ENCODE measurements around the gene CLEC4G.

Gene CLEC4G

GRCh38 chr19:7718668-7719067 lies 13.2 kb downstream of the CLEC4G start:
- no peaks in the 10 kb centered on the region for H3K4me1 Mint-ChIP-seq
- no peaks in the 10 kb centered on the region for H3K36me3 Mint-ChIP-seq
- H3K27ac Mint-ChIP-seq = peak overlapping the region; percentile 37
- H3K9me3 Mint-ChIP-seq = no peaks in the 10 kb centered on the region
- DNase-seq (ENCODE audit: low spot score in 2 of 2) (no peak), ATAC-seq (no peak)
- no peak overlapping the region for H3K4me3 Mint-ChIP-seq

- no peak overlapping the region for H3K4me3 Mint-ChIP-seq
- ATAC-seq = no peak
- H3K36me3 Mint-ChIP-seq = no peaks in the 10 kb centered on the region
- H3K9me3 Mint-ChIP-seq = no peaks in the 10 kb centered on the region
- no peaks in the 10 kb centered on the region for H3K4me1 Mint-ChIP-seq
- no peak overlapping the region for H3K27ac Mint-ChIP-seq
- DNase-seq (ENCODE audit: low spot score in 2 of 2) = no peak
Observed at GRCh38 chr19:7716762-7717161, 15.1 kb downstream of the CLEC4G start.

- DNase-seq (ENCODE audit: low spot score in 2 of 2) (no peak), ATAC-seq (no peak)
- no peak overlapping the region for H3K27ac Mint-ChIP-seq
- no peaks in the 10 kb centered on the region for H3K36me3 Mint-ChIP-seq
- H3K9me3 Mint-ChIP-seq = no peaks in the 10 kb centered on the region
- H3K4me1 Mint-ChIP-seq = no peaks in the 10 kb centered on the region
- no peak overlapping the region for H3K4me3 Mint-ChIP-seq
Observed at GRCh38 chr19:7715671-7716070, 16.2 kb downstream of the CLEC4G start.

GRCh38 chr19:7710616-7711015 lies 21.3 kb downstream of the CLEC4G start:
- Mint-ChIP-seq H3K9me3 (no peaks in the 10 kb centered on the region), H3K4me1 (peaks cover 22% of the 10 kb centered on the region), H3K36me3 (no peaks in the 10 kb centered on the region), H3K27ac (no peak overlapping the region), H3K4me3 (no peak overlapping the region)
- DNase-seq (ENCODE audit: low spot score in 2 of 2) (no peak), ATAC-seq (no peak)

- DNase-seq (ENCODE audit: low spot score in 2 of 2) (no peak), ATAC-seq (no peak)
- Mint-ChIP-seq H3K4me1 (peaks cover 26% of the 10 kb centered on the region), H3K36me3 (no peaks in the 10 kb centered on the region), H3K9me3 (no peaks in the 10 kb centered on the region), H3K4me3 (no peak overlapping the region), H3K27ac (no peak overlapping the region)
Observed at GRCh38 chr19:7709932-7710460, 21.9 kb downstream of the CLEC4G start.

GRCh38 chr19:7706955-7707456 lies 24.9 kb downstream of the CLEC4G start:
- DNase-seq (ENCODE audit: low spot score in 2 of 2) (no peak), ATAC-seq (no peak)
- peak overlapping the region; percentile 56 for H3K4me3 Mint-ChIP-seq
- no peaks in the 10 kb centered on the region for H3K9me3 Mint-ChIP-seq
- H3K27ac Mint-ChIP-seq = peak overlapping the region; percentile 39
- peaks cover 8% of the 10 kb centered on the region for H3K36me3 Mint-ChIP-seq
- peaks cover 34% of the 10 kb centered on the region for H3K4me1 Mint-ChIP-seq

GRCh38 chr19:7706188-7706954 lies 25.5 kb downstream of the CLEC4G start:
- Mint-ChIP-seq H3K36me3 (peaks cover 8% of the 10 kb centered on the region), H3K27ac (no peak overlapping the region), H3K4me3 (peak overlapping the region; percentile 56), H3K9me3 (no peaks in the 10 kb centered on the region), H3K4me1 (peaks cover 37% of the 10 kb centered on the region)
- peak in 1 of 2 donors; percentile 53 for DNase-seq (ENCODE audit: low spot score in 2 of 2)
- ATAC-seq = no peak

- ATAC-seq (peak; percentile 91), DNase-seq (ENCODE audit: low spot score in 2 of 2) (peak; percentile 47 to 75)
- H3K27ac Mint-ChIP-seq = no peak overlapping the region
- H3K4me3 Mint-ChIP-seq = peak overlapping the region; percentile 56
- peaks cover 37% of the 10 kb centered on the region for H3K4me1 Mint-ChIP-seq
- no peaks in the 10 kb centered on the region for H3K9me3 Mint-ChIP-seq
- peaks cover 8% of the 10 kb centered on the region for H3K36me3 Mint-ChIP-seq
Observed at GRCh38 chr19:7705387-7706187, 26.3 kb downstream of the CLEC4G start.

GRCh38 chr19:7704280-7705060 lies 27.4 kb downstream of the CLEC4G start:
- Mint-ChIP-seq H3K9me3 (no peaks in the 10 kb centered on the region), H3K4me1 (peaks cover 45% of the 10 kb centered on the region), H3K36me3 (peaks cover 10% of the 10 kb centered on the region), H3K27ac (no peak overlapping the region), H3K4me3 (no peak overlapping the region)
- no peak for ATAC-seq
- DNase-seq (ENCODE audit: low spot score in 2 of 2) = no peak

GRCh38 chr19:7703332-7703731 lies 28.6 kb downstream of the CLEC4G start:
- DNase-seq (ENCODE audit: low spot score in 2 of 2) (no peak), ATAC-seq (no peak)
- Mint-ChIP-seq H3K36me3 (peaks cover 16% of the 10 kb centered on the region), H3K9me3 (no peaks in the 10 kb centered on the region), H3K27ac (peak overlapping the region; percentile 43), H3K4me1 (peaks cover 53% of the 10 kb centered on the region), H3K4me3 (no peak overlapping the region)

- ATAC-seq = no peak
Observed at GRCh38 chr19:7701654-7702457, 30.1 kb downstream of the CLEC4G start, which contains the start of gene FCER2. FCER2 (minus strand) TSS chr19:7702131; CDS start chr19:7699760, 2,371 bp downstream.

GRCh38 chr19:7701049-7701653 lies 30.8 kb downstream of the CLEC4G start:
- Mint-ChIP-seq H3K27ac (no peak overlapping the region), H3K4me1 (peaks cover 43% of the 10 kb centered on the region), H3K9me3 (no peaks in the 10 kb centered on the region), H3K4me3 (no peak overlapping the region), H3K36me3 (peaks cover 26% of the 10 kb centered on the region)
- ATAC-seq (no peak), DNase-seq (ENCODE audit: low spot score in 2 of 2) (no peak)

More at GRCh38 chr19:7701654-7702457, 30.1 kb downstream of the CLEC4G start, which contains the start of gene FCER2:
- Mint-ChIP-seq H3K27ac (peak within 1 kb of the TSS; percentile 65), H3K4me1 (peaks cover 50% of the 10 kb centered on the region), H3K4me3 (no peak within 1 kb of the TSS), H3K36me3 (peaks cover 20% of the 10 kb centered on the region), H3K9me3 (no peaks in the 10 kb centered on the region)
- DNase-seq (ENCODE audit: low spot score in 2 of 2) = no peak

GRCh38 chr19:7699417-7700401 lies 32.2 kb downstream of the CLEC4G start:
- Mint-ChIP-seq H3K27ac (peak overlapping the region; percentile 91), H3K36me3 (peaks cover 26% of the 10 kb centered on the region), H3K4me3 (peak overlapping the region; percentile 67), H3K9me3 (no peaks in the 10 kb centered on the region), H3K4me1 (peaks cover 34% of the 10 kb centered on the region)
- DNase-seq (ENCODE audit: low spot score in 2 of 2) (peak; percentile 54 to 70), ATAC-seq (peak; percentile 87)
